Large intestine (tissue), 3 donors: ENCODE data around the gene BRAP. TPM values are rescaled to one million over a fixed set of nuclear protein-coding genes. Genes with fewer than 3 reads are reported as not detected.
"Not testable (repeated sequence)": the region's sequence is repeated elsewhere in the genome, so short reads cannot be mapped to it uniquely, and the experiment has no call there.

Experiments used
- DNase-seq, 2 donors: peaks; one replicate each; pipeline versions ENCODE4 v3.0.0 to v3.0.0-alpha.2; 2013
- H3K27ac ChIP-seq: one replicate; pipeline ENCODE4 v1.5.1; 2013; ENCODE audit warnings: low read length
- H3K27me3 ChIP-seq: 2 replicates; pipeline ENCODE4 v1.6.1; 2013; ENCODE audit warnings: low read length; ENCODE audit not compliant: control insufficient read depth, insufficient read depth
- H3K36me3 ChIP-seq: 2 replicates; pipeline ENCODE4 v1.6.1; 2013; ENCODE audit warnings: low read length; ENCODE audit not compliant: control insufficient read depth, insufficient read depth
- H3K4me1 ChIP-seq: one replicate; pipeline ENCODE4 v1.6.1; 2013; ENCODE audit warnings: low read length; ENCODE audit not compliant: control insufficient read depth, insufficient read depth
- H3K4me3 ChIP-seq: one replicate; pipeline ENCODE4 v1.5.1; 2013; ENCODE audit warnings: low read length
- H3K9me3 ChIP-seq: one replicate; pipeline ENCODE4 v1.6.1; 2013; ENCODE audit warnings: mild to moderate bottlenecking, low read depth, low read length, moderate library complexity; ENCODE audit not compliant: control insufficient read depth
- WGBS: methylation state at CpG from one replicate; pipeline ENCODE4 v1.1.5; 2013; ENCODE audit warnings: low lambda C conversion rate; ENCODE audit not compliant: insufficient coverage; 5-methylcytosine and 5-hydroxymethylcytosine counted together
- polyA plus RNA-seq: library from polyadenylated mRNA; unstranded; fragments of 120-200 nt; gene quantifications from one replicate; pipeline ENCODE4 v1.2.1, GENCODE V29; 2013

The BRAP gene
- polyA plus RNA-seq, 1 donor, result 15.0 TPM

- DNase-seq, result peak in 1 of 2 donors; percentile 3
- H3K36me3 ChIP-seq, result peaks cover 30% of the 10 kb centered on the region
- H3K27ac ChIP-seq, H3K9me3 ChIP-seq, H3K4me1 ChIP-seq, H3K27me3 ChIP-seq: not testable (repeated sequence)
- 100% methylated on average over 1 of the region's 13 CpGs for WGBS
- H3K4me3 ChIP-seq, result peak overlapping the region; percentile 97
These were observed 1.1 kb downstream of the BRAP start for GRCh38 chr12:111684485-111685198.

GRCh38 chr12:111677186-111677585 lies 8.6 kb downstream of the BRAP start:
- H3K4me1 ChIP-seq, result no peaks in the 10 kb centered on the region
- DNase-seq, result no peak
- H3K27ac ChIP-seq, result no peak overlapping the region
- no peaks in the 10 kb centered on the region for H3K9me3 ChIP-seq
- peaks cover 82% of the 10 kb centered on the region for H3K36me3 ChIP-seq
- H3K27me3 ChIP-seq, result no peaks in the 10 kb centered on the region
- no peak overlapping the region for H3K4me3 ChIP-seq
- 100% methylated on average over 2 of the region's 5 CpGs for WGBS

GRCh38 chr12:111673503-111673902 lies 12.3 kb downstream of the BRAP start:
- Histone ChIP-seq H3K36me3 (peaks cover 70% of the 10 kb centered on the region), H3K4me1 (no peaks in the 10 kb centered on the region), H3K9me3 (no peaks in the 10 kb centered on the region), H3K27ac (no peak overlapping the region), H3K27me3 (no peaks in the 10 kb centered on the region), H3K4me3 (no peak overlapping the region)
- no CpG with 5 or more reads among the region's 3 CpGs for WGBS
- no peak for DNase-seq

GRCh38 chr12:111672822-111673381 lies 12.9 kb downstream of the BRAP start:
- DNase-seq, result no peak
- Histone ChIP-seq H3K27ac (no peak overlapping the region), H3K27me3 (no peaks in the 10 kb centered on the region), H3K36me3 (peaks cover 67% of the 10 kb centered on the region), H3K4me3 (no peak overlapping the region), H3K4me1 (no peaks in the 10 kb centered on the region), H3K9me3 (no peaks in the 10 kb centered on the region)
- WGBS, result no CpG with 5 or more reads among the region's 10 CpGs

- peaks cover 54% of the 10 kb centered on the region for H3K36me3 ChIP-seq
These were observed 20.5 kb downstream of the BRAP start for GRCh38 chr12:111664961-111665865.

GRCh38 chr12:111664499-111664898 lies 21.3 kb downstream of the BRAP start:
- H3K36me3 ChIP-seq, result peaks cover 55% of the 10 kb centered on the region
- no CpG with 5 or more reads among the region's 5 CpGs for WGBS
- no peaks in the 10 kb centered on the region for H3K9me3 ChIP-seq
- no peaks in the 10 kb centered on the region for H3K4me1 ChIP-seq
- H3K4me3 ChIP-seq, result no peak overlapping the region
- H3K27ac ChIP-seq, result no peak overlapping the region
- DNase-seq, result no peak
- H3K27me3 ChIP-seq, result no peaks in the 10 kb centered on the region

More at GRCh38 chr12:111664961-111665865, 20.5 kb downstream of the BRAP start:
- no CpG with 5 or more reads among the region's 11 CpGs for WGBS
- no peak for DNase-seq
- Histone ChIP-seq H3K4me1 (no peaks in the 10 kb centered on the region), H3K27me3 (no peaks in the 10 kb centered on the region), H3K9me3 (no peaks in the 10 kb centered on the region), H3K27ac (no peak overlapping the region), H3K4me3 (no peak overlapping the region)

GRCh38 chr12:111656016-111656415 lies 29.7 kb downstream of the BRAP start:
- H3K36me3 ChIP-seq, result peaks cover 82% of the 10 kb centered on the region
- no peaks in the 10 kb centered on the region for H3K4me1 ChIP-seq
- no peaks in the 10 kb centered on the region for H3K9me3 ChIP-seq
- no peak overlapping the region for H3K27ac ChIP-seq
- 96% methylated on average over 4 of the region's 4 CpGs for WGBS
- no peak for DNase-seq
- no peaks in the 10 kb centered on the region for H3K27me3 ChIP-seq
- no peak overlapping the region for H3K4me3 ChIP-seq

- H3K9me3 ChIP-seq, result no peaks in the 10 kb centered on the region
- no CpG with 5 or more reads among the region's 3 CpGs for WGBS
- H3K4me3 ChIP-seq, result no peak overlapping the region
- no peaks in the 10 kb centered on the region for H3K27me3 ChIP-seq
- H3K36me3 ChIP-seq, result peaks cover 80% of the 10 kb centered on the region
- H3K27ac ChIP-seq, result no peak overlapping the region
- no peaks in the 10 kb centered on the region for H3K4me1 ChIP-seq
- DNase-seq, result no peak
These were observed 30.4 kb downstream of the BRAP start for GRCh38 chr12:111655356-111655755.

GRCh38 chr12:111653596-111653995 lies 32.2 kb downstream of the BRAP start:
- H3K4me1 ChIP-seq, result no peaks in the 10 kb centered on the region
- WGBS, result 75% methylated on average over 1 of the region's 6 CpGs
- no peak overlapping the region for H3K27ac ChIP-seq
- no peak for DNase-seq
- H3K27me3 ChIP-seq, result no peaks in the 10 kb centered on the region
- no peaks in the 10 kb centered on the region for H3K9me3 ChIP-seq
- H3K4me3 ChIP-seq, result no peak overlapping the region
- H3K36me3 ChIP-seq, result peaks cover 74% of the 10 kb centered on the region

- H3K4me1 ChIP-seq, H3K4me3 ChIP-seq, H3K9me3 ChIP-seq, DNase-seq, H3K27ac ChIP-seq, H3K27me3 ChIP-seq: not testable (repeated sequence)
- peaks cover 68% of the 10 kb centered on the region for H3K36me3 ChIP-seq
- WGBS, result no CpG with 5 or more reads among the region's 9 CpGs
These were observed 33.2 kb downstream of the BRAP start for GRCh38 chr12:111652530-111652929.
